ENCODE results near the gene HTATIP2. TPM values are rescaled to one million over a fixed set of nuclear protein-coding genes. Genes with fewer than 3 reads are reported as not detected.

The HTATIP2 gene
- total and polyA plus RNA-seq, 9 of the 15 experiments (the other 6 are each of a cell fraction or from before 2014, with no cell fraction given), result 48.3 to 90.9 (median 64.4) TPM

- 0 out of 2 replicates have a peak, but pooled peaks have one; percentile 35 for TF ChIP-seq MYBL2 (IDR thresholded peaks at IDR 0.05; ENCODE audit: low read depth)
- no peak for TF ChIP-seq MYBL2 (CRISPR knock-in tag; IDR thresholded peaks at IDR 0.05; ENCODE audit: borderline replicate concordance)
- TF ChIP-seq ZNF583 (CRISPR knock-in tag; IDR thresholded peaks at IDR 0.05), result no peak
- 0 out of 2 replicates have a peak, but pooled peaks have one; percentile 18 for TF ChIP-seq NR2C2 (CRISPR knock-in tag; IDR thresholded peaks at IDR 0.05)
- TF ChIP-seq NR2C2 (tag; IDR thresholded peaks at IDR 0.05), result no peak
- TF ChIP-seq RAD51 (IDR thresholded peaks at IDR 0.05; ENCODE audit: borderline replicate concordance, low read depth), result peak; percentile 87
- no peak for TF ChIP-seq MTA3 (IDR thresholded peaks at IDR 0.05; ENCODE audit: borderline replicate concordance)
- no peak for TF ChIP-seq EWSR1 (IDR thresholded peaks at IDR 0.05; ENCODE audit: borderline replicate concordance, low read depth, partially characterized antibody)
- no peak for TF ChIP-seq ZNF311 (CRISPR knock-in tag; IDR thresholded peaks at IDR 0.05)
- peak; percentile 68 for TF ChIP-seq ZBTB40 (IDR thresholded peaks at IDR 0.05)
- TF ChIP-seq ZBTB40 (CRISPR knock-in tag; IDR thresholded peaks at IDR 0.05), result no peak
- TF ChIP-seq TAF7 (tag; IDR thresholded peaks at IDR 0.05), result no peak
- TF ChIP-seq USF1 (CRISPR knock-in tag; IDR thresholded peaks at IDR 0.05), result peak; percentile 80
- TF ChIP-seq HBP1 (CRISPR knock-in tag; IDR thresholded peaks at IDR 0.05), result no peak
- TF ChIP-seq ZNF212 (CRISPR knock-in tag; IDR thresholded peaks at IDR 0.05), result no peak
- TF ChIP-seq ELK3 (CRISPR knock-in tag; IDR thresholded peaks at IDR 0.05), result no peak
Measured at GRCh38 chr11:20360650-20361049, 2.9 kb upstream of the HTATIP2 start (continued).

All from K562 (cell line).